Gastroesophageal sphincter (tissue), 4 donors: ENCODE data around the gene DUSP16. TPM values are rescaled to one million over a fixed set of nuclear protein-coding genes. Genes with fewer than 3 reads are reported as not detected.

Experiments used
- ATAC-seq: fragments of 150-250 bp; one replicate; pipeline ENCODE4 v1.9.1; 2016; ENCODE audit warnings: mild to moderate bottlenecking, moderate library complexity
- H3K27ac ChIP-seq, 4 donors: fragments of 200-600 bp; sonication (generic) in 3 of 4; 1 replicate in 3 of 4; 2 replicates in 1 of 4; pipeline ENCODE4 v1.5.1; 2016 to 2019
- H3K27me3 ChIP-seq: fragments of 200-600 bp; sonication (generic); one replicate; pipeline ENCODE4 v1.5.1; 2019
- H3K36me3 ChIP-seq, 2 donors: fragments of 200-600 bp; sonication (generic); one replicate each; pipeline ENCODE4 v1.5.1; 2019; ENCODE audit warnings: control low read depth in 1 of 2
- H3K4me1 ChIP-seq, 3 donors: fragments of 200-600 bp; sonication (generic); 1 replicate in 2 of 3; 2 replicates in 1 of 3; pipeline ENCODE4 v1.5.1; 2016 to 2019; ENCODE audit warnings: control low read depth in 2 of 3
- H3K4me3 ChIP-seq, 2 donors: fragments of 200-600 bp; sonication (generic); one replicate each; pipeline ENCODE4 v1.5.1; 2019; ENCODE audit warnings: mild to moderate bottlenecking in 1 of 2, moderate library complexity in 1 of 2
- H3K9me3 ChIP-seq, 3 donors: fragments of 200-600 bp; sonication (generic); one replicate each; pipeline ENCODE4 v1.5.1; 2017 to 2019; ENCODE audit warnings: control low read depth in 2 of 3
- EP300 ChIP-seq: sonication (generic); formaldehyde crosslinking; IDR thresholded peaks from one replicate; pipeline ENCODE4 v1.6.1; 2017; ENCODE audit warnings: antibody characterized with exemption, mild to moderate bottlenecking
- POLR2A ChIP-seq, 2 donors: fragments of 450-650 bp; IDR thresholded peaks; one replicate each; pipeline ENCODE4 v1.6.1; 2017; ENCODE audit warnings: antibody characterized with exemption in 2 of 2, mild to moderate bottlenecking in 2 of 2, moderate library complexity in 1 of 2
- POLR2AphosphoS5 ChIP-seq: sonication (generic); formaldehyde crosslinking; IDR thresholded peaks from one replicate; pipeline ENCODE4 v1.6.1; 2017; ENCODE audit warnings: antibody characterized with exemption
- WGBS, 2 donors: methylation state at CpG; one replicate each; pipeline ENCODE4 v1.1.5; 2018; ENCODE audit warnings: low coverage in 1 of 2; 5-methylcytosine and 5-hydroxymethylcytosine counted together
- total RNA-seq, 4 donors: library from RNA; depleted of rRNA; stranded (reverse); fragments of >200 nt; gene quantifications; one replicate each; pipeline ENCODE4 v1.1.0, GENCODE V29; 2016
- TF ChIP-seq, protein P1 (sequence below), 4 experiments: fragments of 200-600 bp in 2 of 4; fragments of 450-650 bp in 2 of 4; sonication (generic) in 1 of 4; IDR thresholded peaks; one replicate each; pipeline ENCODE4 v1.5.1; 2017 to 2019; ENCODE audit warnings: antibody characterized with exemption in 4 of 4, mild to moderate bottlenecking in 2 of 4, moderate library complexity in 2 of 4

DUSP16 gene
- total RNA-seq, 4 donors from 2014 or later, result 14.7 to 20.1 (median 17.1) TPM

DNA sequence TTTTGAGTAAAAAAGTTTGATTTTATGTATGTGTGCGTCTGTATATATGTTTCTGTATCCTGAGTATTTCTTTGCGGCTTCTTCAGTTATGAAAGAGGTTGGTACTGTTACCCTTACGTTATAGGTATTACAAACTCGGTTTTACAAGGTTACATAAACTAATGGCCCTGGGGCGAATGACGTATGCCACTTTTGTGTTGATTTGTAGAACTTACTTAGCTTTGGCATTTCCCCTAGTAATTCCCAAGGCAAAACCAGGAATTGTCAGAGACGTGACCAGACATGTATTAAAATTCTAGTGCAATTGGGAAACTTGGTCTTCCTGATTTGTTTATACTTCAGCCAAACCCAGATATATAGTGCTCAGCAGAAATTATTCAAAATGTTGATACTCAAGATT is 93.3 kb downstream of the DUSP16 start:
- TF ChIP-seq, protein P1, sequence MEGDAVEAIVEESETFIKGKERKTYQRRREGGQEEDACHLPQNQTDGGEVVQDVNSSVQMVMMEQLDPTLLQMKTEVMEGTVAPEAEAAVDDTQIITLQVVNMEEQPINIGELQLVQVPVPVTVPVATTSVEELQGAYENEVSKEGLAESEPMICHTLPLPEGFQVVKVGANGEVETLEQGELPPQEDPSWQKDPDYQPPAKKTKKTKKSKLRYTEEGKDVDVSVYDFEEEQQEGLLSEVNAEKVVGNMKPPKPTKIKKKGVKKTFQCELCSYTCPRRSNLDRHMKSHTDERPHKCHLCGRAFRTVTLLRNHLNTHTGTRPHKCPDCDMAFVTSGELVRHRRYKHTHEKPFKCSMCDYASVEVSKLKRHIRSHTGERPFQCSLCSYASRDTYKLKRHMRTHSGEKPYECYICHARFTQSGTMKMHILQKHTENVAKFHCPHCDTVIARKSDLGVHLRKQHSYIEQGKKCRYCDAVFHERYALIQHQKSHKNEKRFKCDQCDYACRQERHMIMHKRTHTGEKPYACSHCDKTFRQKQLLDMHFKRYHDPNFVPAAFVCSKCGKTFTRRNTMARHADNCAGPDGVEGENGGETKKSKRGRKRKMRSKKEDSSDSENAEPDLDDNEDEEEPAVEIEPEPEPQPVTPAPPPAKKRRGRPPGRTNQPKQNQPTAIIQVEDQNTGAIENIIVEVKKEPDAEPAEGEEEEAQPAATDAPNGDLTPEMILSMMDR (IDR thresholded peaks at IDR 0.05), result no peak
- TF ChIP-seq EP300, result no peak
- no peak for TF ChIP-seq POLR2AphosphoS5
- no peak for TF ChIP-seq POLR2A (IDR thresholded peaks at IDR 0.05)
- no peaks in the 10 kb centered on the region for H3K27me3 ChIP-seq
- no peak overlapping the region for H3K27ac ChIP-seq
- ATAC-seq, result no peak
- H3K9me3 ChIP-seq, result no peaks in the 10 kb centered on the region
- peaks cover 0 to 32% of the 10 kb centered on the region in 2 donors for H3K36me3 ChIP-seq
- H3K4me3 ChIP-seq, result no peak overlapping the region
- 83 to 88% methylated on average over 7 of the region's 7 CpGs for WGBS, 2 donors
- H3K4me1 ChIP-seq, result no peaks in the 10 kb centered on the region

DNA sequence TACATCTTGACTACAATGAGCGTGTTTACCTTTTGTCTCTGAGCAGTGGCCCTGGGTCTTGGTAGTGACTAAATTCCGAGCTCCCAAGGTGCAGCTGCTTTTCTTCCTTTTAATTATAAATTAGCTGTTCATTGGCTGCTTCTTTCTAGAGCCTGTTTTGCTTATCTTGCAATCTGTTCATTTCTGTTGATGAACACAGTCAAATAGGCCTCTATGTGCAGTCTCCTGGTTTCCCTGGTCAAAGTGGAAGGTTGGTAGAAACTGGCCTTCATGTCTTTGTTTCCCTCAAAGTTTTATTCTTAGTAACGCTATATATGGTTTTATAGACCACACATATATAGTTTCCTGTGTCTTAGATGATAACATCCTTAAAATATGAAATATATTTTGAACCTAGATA is 94.1 kb downstream of the DUSP16 start:
- no peak overlapping the region for H3K27ac ChIP-seq
- no peaks in the 10 kb centered on the region for H3K9me3 ChIP-seq
- WGBS, 2 donors, result 67 to 94% methylated on average over 2 to 3 of the region's 3 CpGs
- H3K4me1 ChIP-seq, result no peaks in the 10 kb centered on the region
- no peak overlapping the region for H3K4me3 ChIP-seq
- peaks cover 0 to 32% of the 10 kb centered on the region in 2 donors for H3K36me3 ChIP-seq
- no peak for ATAC-seq
- no peak for TF ChIP-seq EP300
- H3K27me3 ChIP-seq, result no peaks in the 10 kb centered on the region

DNA sequence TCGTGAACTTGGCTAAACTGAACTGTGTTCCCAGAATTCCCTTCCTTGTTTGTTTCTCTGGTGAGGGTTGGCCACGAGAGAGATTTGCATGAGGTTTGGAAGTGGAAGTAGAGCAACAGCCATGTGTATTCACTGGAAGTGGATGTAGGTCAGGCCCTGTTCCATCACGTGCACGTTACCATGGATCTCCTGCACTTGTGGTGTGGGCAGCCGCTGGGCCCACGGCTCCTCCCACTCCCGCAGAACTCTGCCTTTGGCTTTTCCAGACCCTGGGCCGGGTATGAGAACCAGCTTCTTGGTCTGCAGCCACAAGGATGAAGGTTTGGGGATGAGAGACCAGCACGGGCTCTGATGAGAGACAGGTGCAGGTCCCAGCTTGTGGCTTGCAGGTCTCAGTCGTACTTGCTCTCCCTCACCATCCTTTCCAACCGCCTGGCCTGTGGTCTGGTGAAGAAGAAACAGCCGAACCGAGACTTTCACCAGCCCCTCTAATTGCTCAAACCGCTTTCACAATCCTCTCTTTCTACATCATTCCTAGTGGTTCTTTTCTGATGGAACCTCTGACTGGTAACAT is 94.9 kb downstream of the DUSP16 start:
- H3K27ac ChIP-seq, result no peak overlapping the region
- no peak for ATAC-seq
- WGBS, 2 donors, result 95 to 100% methylated on average over 2 to 10 of the region's 14 CpGs
- H3K36me3 ChIP-seq, result peaks cover 0 to 32% of the 10 kb centered on the region in 2 donors
- TF ChIP-seq POLR2A (IDR thresholded peaks at IDR 0.05), result no peak
- TF ChIP-seq POLR2AphosphoS5, result no peak
- TF ChIP-seq, protein P1 (IDR thresholded peaks at IDR 0.05), result no peak
- no peak for TF ChIP-seq EP300
- no peak overlapping the region for H3K4me3 ChIP-seq
- no peaks in the 10 kb centered on the region for H3K27me3 ChIP-seq
- H3K9me3 ChIP-seq, result no peaks in the 10 kb centered on the region
- H3K4me1 ChIP-seq, result no peaks in the 10 kb centered on the region

DNA sequence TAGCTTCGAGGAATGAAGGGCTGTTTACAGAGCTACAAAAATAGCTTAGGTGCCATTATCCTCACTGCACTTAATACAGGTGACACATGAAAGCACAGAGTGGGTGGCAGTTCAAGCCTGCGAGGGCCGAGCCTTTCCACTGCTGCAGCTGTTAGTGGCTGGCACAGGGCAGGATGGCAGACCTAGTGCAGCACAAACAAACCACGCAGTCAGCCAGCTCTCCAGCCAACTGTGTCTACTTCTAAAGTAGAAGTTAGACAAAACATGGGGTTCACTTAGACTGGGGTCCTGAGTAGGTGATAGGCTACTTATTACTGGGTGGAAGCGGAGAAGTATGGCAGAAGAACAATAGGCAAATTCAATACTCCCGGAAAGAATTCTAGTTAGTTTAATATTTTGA is 95.4 kb downstream of the DUSP16 start:
- H3K36me3 ChIP-seq, result peaks cover 0 to 32% of the 10 kb centered on the region in 2 donors
- no peaks in the 10 kb centered on the region for H3K27me3 ChIP-seq
- H3K4me3 ChIP-seq, result no peak overlapping the region
- H3K27ac ChIP-seq, result no peak overlapping the region
- no peak for ATAC-seq
- H3K4me1 ChIP-seq, result no peaks in the 10 kb centered on the region
- TF ChIP-seq, protein P1 (IDR thresholded peaks at IDR 0.05), result no peak
- TF ChIP-seq EP300, result no peak
- TF ChIP-seq POLR2A (IDR thresholded peaks at IDR 0.05), result no peak
- no peak for TF ChIP-seq POLR2AphosphoS5
- WGBS, 2 donors, result 88 to 100% methylated on average over 2 to 3 of the region's 6 CpGs
- no peaks in the 10 kb centered on the region for H3K9me3 ChIP-seq

DNA sequence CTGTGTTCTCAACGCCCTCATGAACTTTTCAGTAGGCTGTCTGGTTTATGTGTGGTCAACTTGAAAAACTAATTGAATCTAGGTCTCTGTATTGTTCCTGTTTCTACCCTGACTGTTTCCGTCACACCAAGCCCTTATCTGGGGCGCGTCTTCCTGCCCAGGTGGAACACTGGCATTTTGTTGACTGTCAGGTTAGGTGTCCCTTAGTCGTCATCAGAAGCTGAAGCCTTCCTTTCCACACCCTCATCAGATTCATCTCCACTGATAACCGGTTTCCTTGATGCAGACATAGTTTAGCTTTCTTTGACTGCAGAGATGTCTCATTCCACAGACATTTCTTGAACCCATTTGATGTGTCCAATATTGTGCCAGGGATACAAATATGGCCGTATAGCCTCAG is 96.5 kb downstream of the DUSP16 start:
- H3K4me3 ChIP-seq, result no peak overlapping the region
- TF ChIP-seq POLR2A (IDR thresholded peaks at IDR 0.05) (no peak), EP300 (no peak), POLR2AphosphoS5 (no peak)
- TF ChIP-seq, protein P1 (IDR thresholded peaks at IDR 0.05), result no peak
- 70 to 94% methylated on average over 4 to 7 of the region's 7 CpGs for WGBS, 2 donors
- no peak overlapping the region for H3K27ac ChIP-seq
- H3K36me3 ChIP-seq, result peaks cover 0 to 32% of the 10 kb centered on the region in 2 donors
- no peaks in the 10 kb centered on the region for H3K9me3 ChIP-seq
- H3K27me3 ChIP-seq, result no peaks in the 10 kb centered on the region
- no peak for ATAC-seq
- H3K4me1 ChIP-seq, result peaks cover 0 to 5% (median 0%) of the 10 kb centered on the region in 3 donors
